ENCODE results near the gene SLC49A3. TPM values are rescaled to one million over a fixed set of nuclear protein-coding genes. Genes with fewer than 3 reads are reported as not detected.

The SLC49A3 gene
- total and polyA plus RNA-seq, 2 experiments from 2014 or later, result 1.3 to 3.7 TPM

GRCh38 chr4:657338-657833 is 31.6 kb downstream of the SLC49A3 start:
- Histone ChIP-seq H3K9me2 (ENCODE audit: insufficient read depth) (no peaks in the 10 kb centered on the region), H3F3A (replicated peaks; ENCODE audit: low read depth) (0 out of 2 replicates have a peak, but pooled peaks cover 2% of the 10 kb centered on the region), H4K20me1 (replicated peaks; ENCODE audit: insufficient read depth) (no peaks in the 10 kb centered on the region; the same call in 1 of the 2 replicates), H3K4me3 (no peak overlapping the region), H3K27ac (ENCODE audit: low read depth) (no peak overlapping the region), H3K27me3 (ENCODE audit: insufficient read depth) (no peaks in the 10 kb centered on the region), H3K79me2 (replicated peaks; ENCODE audit: insufficient read depth) (no peaks in the 10 kb centered on the region), H3K4me1 (ENCODE audit: insufficient read depth) (no peaks in the 10 kb centered on the region), H3K4me2 (no peak overlapping the region), H3K36me3 (ENCODE audit: insufficient read depth) (no peaks in the 10 kb centered on the region), H2AFZ (no peak overlapping the region)
- TF ChIP-seq ZNF114 (CRISPR knock-in tag; IDR thresholded peaks at IDR 0.05), result no peak
- TF ChIP-seq CREB1 (CRISPR knock-in tag; IDR thresholded peaks at IDR 0.05; ENCODE audit: low read depth), result no peak
- TF ChIP-seq STAT1 (IDR thresholded peaks at IDR 0.05; ENCODE audit: unreplicated experiment), result no peak
- no peak for TF ChIP-seq EZH2 (IDR thresholded peaks at IDR 0.05; ENCODE audit: low read depth, unreplicated experiment)
- TF ChIP-seq EZH2phosphoT487 (IDR thresholded peaks at IDR 0.05; ENCODE audit: unreplicated experiment), result no peak
- TF ChIP-seq ZNF462 (CRISPR knock-in tag; IDR thresholded peaks at IDR 0.05), result no peak
- no peak for TF ChIP-seq JUNB (IDR thresholded peaks at IDR 0.05; ENCODE audit: unreplicated experiment)
- no peak for TF ChIP-seq ZNF331 (CRISPR knock-in tag; IDR thresholded peaks at IDR 0.05; ENCODE audit: low read depth)
- no peak for TF ChIP-seq CTCF (conservative IDR thresholded peaks at IDR 0.05; ENCODE audit: low read depth in 2 of 2)
- no peak for TF ChIP-seq POLR2AphosphoS5 (IDR thresholded peaks at IDR 0.05; ENCODE audit: low read depth)
- no peak for TF ChIP-seq ETS1 (IDR thresholded peaks at IDR 0.05)
- no peak for TF ChIP-seq REST (IDR thresholded peaks at IDR 0.05; ENCODE audit: unreplicated experiment)
- no peak for TF ChIP-seq NANOG (IDR thresholded peaks at IDR 0.05; ENCODE audit: borderline replicate concordance)
- Mint-ChIP-seq H3K27ac (no peak overlapping the region), H3K4me1 (no peaks in the 10 kb centered on the region; the same call in 2 of the 3 replicates), H3K9me3 (no peaks in the 10 kb centered on the region; the same call in 2 of the 3 replicates), H3K27me3 (ENCODE audit: insufficient read depth, low read depth, poor library complexity) (peaks cover 8% of the 10 kb centered on the region), H3K4me3 (no peak overlapping the region), H3K36me3 (ENCODE audit: low read depth) (peaks cover 12% of the 10 kb centered on the region)
- no peak for DNase-seq (ENCODE audit: low spot score)
- ATAC-seq, result no peak
